H1 (cell line): ENCODE data around the gene SLC25A48. TPM values are rescaled to one million over a fixed set of nuclear protein-coding genes. Genes with fewer than 3 reads are reported as not detected.

Source experiments
- CTCF ChIA-PET: fragments of 300-600 bp; sonication (Branson Sonifier 250); formaldehyde crosslinking; loops from one replicate; lab custom pipeline; 2021; ENCODE audit not compliant: partially characterized antibody; lab: Charles Lee
- POLR2A ChIA-PET: fragments of 300-600 bp; sonication (Branson Sonifier 250); formaldehyde crosslinking; loops from one replicate; lab custom pipeline; 2021; ENCODE audit warnings: inconsistent platforms; ENCODE audit not compliant: partially characterized antibody; lab: Charles Lee
- DNase-seq, 2 experiments: peaks; one replicate each; pipeline versions ENCODE4 v3.0.0 to v3.0.0-alpha.2; 2010 to 2022; ENCODE audit warnings: low spot score in 2 of 2, low read depth in 1 of 2, mixed read lengths in 1 of 2
- FAIRE-seq: peaks from 2 replicates; lab custom pipeline; 2011; peaks lifted over from hg19 to GRCh38; lab: Jason Lieb, UNC
- H2AFZ ChIP-seq: 2 replicates; pipeline ENCODE4 v1.8.1; 2012; ENCODE audit warnings: low read length, inconsistent platforms
- H2AK5ac ChIP-seq: 2 replicates; pipeline ENCODE4 v1.6.1; 2013; ENCODE audit warnings: low read depth, low read length
- H2BK120ac ChIP-seq: replicated peaks from 2 replicates; pipeline ENCODE3; 2013; ENCODE audit warnings: low read depth, low read length, inconsistent platforms
- H2BK12ac ChIP-seq: 2 replicates; pipeline ENCODE4 v1.6.1; 2013; ENCODE audit warnings: low read depth, low read length
- H2BK15ac ChIP-seq: 2 replicates; pipeline ENCODE4 v1.6.1; 2013; ENCODE audit warnings: low read length
- H2BK20ac ChIP-seq: 2 replicates; pipeline ENCODE4 v1.6.1; 2013; ENCODE audit warnings: low read length
- H2BK5ac ChIP-seq: 2 replicates; pipeline ENCODE4 v1.6.1; 2013; ENCODE audit warnings: low read depth, low read length
- H3K14ac ChIP-seq: 2 replicates; pipeline ENCODE4 v1.6.1; 2013; ENCODE audit warnings: inconsistent platforms; ENCODE audit not compliant: insufficient read length
- H3K18ac ChIP-seq: 2 replicates; pipeline ENCODE4 v1.6.1; 2013; ENCODE audit warnings: low read length; ENCODE audit errors: extremely low read depth
- H3K23ac ChIP-seq: 2 replicates; pipeline ENCODE4 v1.6.1; 2013; ENCODE audit warnings: inconsistent platforms; ENCODE audit not compliant: insufficient read length
- H3K23me2 ChIP-seq: 2 replicates; pipeline ENCODE4 v1.6.1; 2013; ENCODE audit warnings: low read depth, low read length
- H3K27ac ChIP-seq: 2 replicates; pipeline ENCODE4 v1.6.1; 2011; ENCODE audit warnings: low read depth, low read length, inconsistent platforms
- H3K27me3 ChIP-seq, 4 experiments: replicated peaks in 1 of 4; 1 replicate in 1 of 4; 2 replicates in 3 of 4; pipeline versions ENCODE4 v1.6.1 to v1.8.1; 2011 to 2013; ENCODE audit warnings: low read length in 3 of 4, mild to moderate bottlenecking in 3 of 4, inconsistent platforms in 2 of 4, mixed read lengths in 2 of 4, moderate library complexity in 1 of 4; ENCODE audit not compliant: control insufficient read depth in 3 of 4, insufficient read depth in 3 of 4; ENCODE audit errors: extremely low read depth in 1 of 4
- H3K36me3 ChIP-seq, 4 experiments: 2 replicates each; pipeline versions ENCODE4 v1.6.1 to v1.8.1; 2011 to 2013; ENCODE audit warnings: mild to moderate bottlenecking in 4 of 4, low read length in 3 of 4, moderate library complexity in 2 of 4, control low read depth in 1 of 4, inconsistent platforms in 1 of 4; ENCODE audit not compliant: insufficient read depth in 4 of 4, control insufficient read depth in 2 of 4
- H3K4ac ChIP-seq: replicated peaks from 2 replicates; pipeline ENCODE3; 2013; ENCODE audit warnings: low read length, low read depth, mixed read lengths, inconsistent platforms; ENCODE audit not compliant: insufficient read length
- H3K4me1 ChIP-seq, 4 experiments: replicated peaks in 1 of 4; 1 replicate in 1 of 4; 2 replicates in 3 of 4; pipeline versions ENCODE4 v1.6.1 to v1.8.1; 2011 to 2013; ENCODE audit warnings: low read length in 3 of 4, inconsistent platforms in 2 of 4, mixed read lengths in 1 of 4; ENCODE audit not compliant: insufficient read depth in 4 of 4, control insufficient read depth in 3 of 4
- H3K4me2 ChIP-seq, 2 experiments: 2 replicates each; pipeline versions ENCODE4 v1.6.1 to v1.8.1; 2011 to 2013; ENCODE audit warnings: low read depth in 2 of 2, low read length in 2 of 2, control low read depth in 1 of 2, inconsistent platforms in 1 of 2, mild to moderate bottlenecking in 1 of 2; ENCODE audit not compliant: insufficient read depth in 1 of 2
- H3K4me3 ChIP-seq, 4 experiments: fragments of 200-600, 300-600 bp in 1 of 4; sonication (generic), shearing (Covaris generic), sonication (Bioruptor Twin) in 1 of 4; 2 replicates each; pipeline versions ENCODE4 v1.5.1 to v1.8.1; 2011 to 2016; ENCODE audit warnings: low read length in 4 of 4, low read depth in 3 of 4, control low read depth in 2 of 4, inconsistent platforms in 2 of 4, mild to moderate bottlenecking in 2 of 4, mixed read lengths in 1 of 4, moderate library complexity in 1 of 4; ENCODE audit not compliant: insufficient read depth in 2 of 4; ENCODE audit errors: extremely low read depth in 1 of 4
- H3K56ac ChIP-seq: replicated peaks from 2 replicates; pipeline ENCODE3; 2013; ENCODE audit warnings: low read depth, mild to moderate bottlenecking, mixed read lengths, low read length, inconsistent platforms; ENCODE audit not compliant: insufficient read length
- H3K79me1 ChIP-seq: 2 replicates; pipeline ENCODE4 v1.6.1; 2013; ENCODE audit warnings: low read depth, low read length, control low read depth
- H3K79me2 ChIP-seq, 2 experiments: 2 replicates each; pipeline versions ENCODE4 v1.6.1 to v1.8.1; 2012 to 2013; ENCODE audit warnings: low read length in 2 of 2, mild to moderate bottlenecking in 2 of 2, inconsistent platforms in 1 of 2; ENCODE audit not compliant: insufficient read depth in 2 of 2, control insufficient read depth in 1 of 2
- H3K9ac ChIP-seq, 4 experiments: replicated peaks in 1 of 4; 1 replicate in 1 of 4; 2 replicates in 3 of 4; pipeline versions ENCODE4 v1.6.1 to v1.8.1; 2011 to 2013; ENCODE audit warnings: low read depth in 3 of 4, low read length in 3 of 4, control low read depth in 2 of 4, mild to moderate bottlenecking in 2 of 4, moderate library complexity in 2 of 4, inconsistent platforms in 1 of 4; ENCODE audit errors: extremely low read depth in 1 of 4
- H3K9me3 ChIP-seq, 2 experiments: 2 replicates each; pipeline versions ENCODE4 v1.6.1 to v1.8.1; 2012 to 2013; ENCODE audit warnings: mild to moderate bottlenecking in 2 of 2, moderate library complexity in 2 of 2, control low read depth in 1 of 2, inconsistent platforms in 1 of 2, low read depth in 1 of 2, low read length in 1 of 2, mixed read lengths in 1 of 2; ENCODE audit not compliant: insufficient read depth in 2 of 2
- H4K20me1 ChIP-seq, 2 experiments: replicated peaks in 1 of 2; 2 replicates each; pipeline versions ENCODE3 to v1.8.1; 2011 to 2013; ENCODE audit warnings: inconsistent platforms in 2 of 2, low read length in 2 of 2, mild to moderate bottlenecking in 1 of 2; ENCODE audit not compliant: insufficient read depth in 2 of 2, control insufficient read depth in 1 of 2
- H4K5ac ChIP-seq: 2 replicates; pipeline ENCODE4 v1.6.1; 2013; ENCODE audit warnings: low read length, low read depth, mixed read lengths, inconsistent platforms; ENCODE audit not compliant: insufficient read length
- H4K8ac ChIP-seq: 2 replicates; pipeline ENCODE4 v1.8.0; 2013; ENCODE audit warnings: mild to moderate bottlenecking, moderate library complexity, low read length, inconsistent platforms; ENCODE audit not compliant: insufficient read depth; ENCODE audit errors: extremely low read depth
- H4K91ac ChIP-seq: replicated peaks from 2 replicates; pipeline ENCODE3; 2013; ENCODE audit warnings: low read length, mixed read lengths, inconsistent platforms; ENCODE audit not compliant: insufficient read length
- BRCA1 ChIP-seq: IDR thresholded peaks from 2 replicates; pipeline ENCODE4 v1.6.1; 2012; ENCODE audit warnings: low read depth, low read length, improper control_type of control experiment
- CEBPB ChIP-seq: IDR thresholded peaks from 2 replicates; pipeline ENCODE4 v1.6.1; 2012; ENCODE audit warnings: low read depth, low read length
- EGR1 ChIP-seq: IDR thresholded peaks from 2 replicates; pipeline ENCODE4 v1.6.1; 2011; ENCODE audit warnings: low read depth, low read length, borderline replicate concordance
- HDAC2 ChIP-seq, 2 experiments: fragments of 300-600 bp in 1 of 2; sonication (generic) in 1 of 2; IDR thresholded peaks; 2 replicates each; pipeline ENCODE4 v1.6.1; 2011 to 2012; ENCODE audit warnings: low read depth in 2 of 2, low read length in 2 of 2, mild to moderate bottlenecking in 2 of 2, moderate library complexity in 2 of 2, borderline replicate concordance in 1 of 2, inconsistent platforms in 1 of 2
- KDM5A ChIP-seq: fragments of 200-600 bp; IDR thresholded peaks from 2 replicates; pipeline ENCODE4 v1.7.1; 2012; ENCODE audit warnings: mild to moderate bottlenecking, low read length, inconsistent platforms, mixed read lengths
- POU5F1 ChIP-seq: IDR thresholded peaks from 2 replicates; pipeline ENCODE4 v1.6.1; 2011; ENCODE audit warnings: low read depth, mild to moderate bottlenecking, low read length, moderate library complexity
- SIN3A ChIP-seq, 2 experiments: IDR thresholded peaks in 1 of 2; conservative IDR thresholded peaks in 1 of 2; 2 replicates each; pipeline ENCODE4 v1.6.1; 2011 to 2012; ENCODE audit warnings: low read length in 2 of 2, improper control_type of control experiment in 1 of 2, low read depth in 1 of 2, mild to moderate bottlenecking in 1 of 2
- TAF1 ChIP-seq: IDR thresholded peaks from 2 replicates; pipeline ENCODE4 v1.6.1; 2011; ENCODE audit warnings: mild to moderate bottlenecking, low read depth, low read length
- USF2 ChIP-seq: IDR thresholded peaks from 2 replicates; pipeline ENCODE4 v1.6.1; 2011; ENCODE audit warnings: low read length, improper control_type of control experiment
- WGBS, 2 experiments: shearing (Covaris generic) in 1 of 2; methylation state at CpG; one replicate each; pipeline versions ENCODE4 v1.1.6 to v1.1.7; 2013 to 2015; ENCODE audit warnings: low lambda C conversion rate in 2 of 2, mixed read lengths in 2 of 2, inconsistent platforms in 1 of 2, low coverage in 1 of 2, missing lambda C conversion rate in 1 of 2; ENCODE audit not compliant: insufficient replicate concordance in 2 of 2, insufficient coverage in 1 of 2, insufficient read length in 1 of 2; ENCODE audit errors: extremely low coverage in 1 of 2, missing lambda C conversion rate in 1 of 2; 5-methylcytosine and 5-hydroxymethylcytosine counted together
- polyA plus RNA-seq, 7 experiments: library from polyadenylated mRNA; depleted of rRNA in 3 of 7; stranded (reverse) in 5 of 7; unstranded in 2 of 7; fragments of >200 nt in 5 of 7; fragments of 200-250 nt in 2 of 7; gene quantifications; 1 replicate in 5 of 7; 2 replicates in 1 of 7; 4 replicates in 1 of 7; pipeline versions ENCODE4 v1.2.1 to v1.2.3, GENCODE V29; 2011 to 2013; ENCODE audit warnings: missing spikeins in 2 of 7, mixed read lengths in 2 of 7
- total RNA-seq: library from RNA; stranded (reverse); fragmentation: NEBNext Ultra II Directional; extraction: Animal tissue kit (Norgen Biotek cat#: 25700); gene quantifications from 2 replicates; pipeline ENCODE4 v1.2.1, GENCODE V29; 2021

Gene SLC25A48
- total and polyA plus RNA-seq, 2 of the 8 experiments (the other 6 are each of a cell fraction or from before 2014, with no cell fraction given), result 1.3 to 1.8 TPM

GRCh38 chr5:135851915-135852845 is 17.7 kb downstream of the SLC25A48 start:
- Histone ChIP-seq H2AK5ac (no peak overlapping the region), H3K4me2 (no peak overlapping the region), H4K20me1 (no peaks in the 10 kb centered on the region), H3K36me3 (no peaks in the 10 kb centered on the region), H3K18ac (no peak overlapping the region), H3K14ac (no peak overlapping the region), H3K56ac (no peak overlapping the region), H3K79me2 (no peaks in the 10 kb centered on the region)
- POLR2A ChIA-PET, result no interaction called here
- TF ChIP-seq EGR1 (no peak), SIN3A (conservative IDR thresholded peaks at IDR 0.05 in 1 of 2, IDR thresholded peaks at IDR 0.05 in 1 of 2; ENCODE audit: low read depth in 1 of 2, low read length in 2 of 2) (no peak), HDAC2 (IDR thresholded peaks at IDR 0.05; ENCODE audit: borderline replicate concordance in 1 of 2, low read depth in 2 of 2, low read length in 2 of 2) (no peak), BRCA1 (no peak), CEBPB (no peak), POU5F1 (no peak), USF2 (no peak), TAF1 (no peak), KDM5A (no peak)
- TF ChIP-seq, all 59 proteins: peak for 0
- H2BK12ac ChIP-seq, result no peak overlapping the region
- CTCF ChIA-PET, result interaction anchor here (0.9 kb wide), 1 partner anchor 27 kb away, joined by 3 read pairs; no protein-coding TSS in a partner anchor
- H4K91ac ChIP-seq, result no peak overlapping the region
- H3K4me1 ChIP-seq, result no peaks in the 10 kb centered on the region
- H3K9ac ChIP-seq, result no peak overlapping the region
- H3K9me3 ChIP-seq, result peaks cover 0 to 3% of the 10 kb centered on the region in 2 experiments; a peak in 1 of 4 replicates
- no peak overlapping the region for H3K23ac ChIP-seq
- no peaks in the 10 kb centered on the region for H3K27me3 ChIP-seq
- WGBS, 2 experiments, result 93% methylated on average over 30 of the region's 34 CpGs; no CpG with 5 or more reads in 1 of the 2 experiments
- H3K4ac ChIP-seq, result no peak overlapping the region
- no peak overlapping the region for H2AFZ ChIP-seq
- H4K5ac ChIP-seq, result no peak overlapping the region
- FAIRE-seq (no peak), DNase-seq (no peak)
- H2BK15ac ChIP-seq, result no peak overlapping the region
- no peaks in the 10 kb centered on the region for H3K23me2 ChIP-seq
- H3K27ac ChIP-seq, result no peak overlapping the region
- no peaks in the 10 kb centered on the region for H3K79me1 ChIP-seq
- H2BK20ac ChIP-seq, result no peak overlapping the region
- H2BK5ac ChIP-seq, result no peak overlapping the region
- H2BK120ac ChIP-seq, result no peak overlapping the region
- H4K8ac ChIP-seq, result no peak overlapping the region
- H3K4me3 ChIP-seq, result no peak overlapping the region
